Mesenchymal stem cell (in vitro differentiated cells and primary cell): Measurements from ENCODE around the gene MATK.

Experiments used
- DNase-seq: peaks from one replicate; pipeline ENCODE4 v3.0.0-alpha.2; 2013
- H2AFZ ChIP-seq: one replicate; pipeline ENCODE4 v1.6.1; 2013; ENCODE audit warnings: low read depth, mild to moderate bottlenecking, control low read depth, inconsistent platforms, low read length, moderate library complexity
- H2AK5ac ChIP-seq: 2 replicates; pipeline ENCODE4 v1.6.1; 2013; ENCODE audit warnings: low read length, moderate library complexity, mild to moderate bottlenecking, inconsistent platforms; ENCODE audit not compliant: severe bottlenecking
- H2BK120ac ChIP-seq: one replicate; pipeline ENCODE4 v1.6.1; 2013; ENCODE audit warnings: low read depth, mild to moderate bottlenecking, inconsistent platforms, low read length, moderate library complexity
- H2BK12ac ChIP-seq, 2 experiments: one replicate each; pipeline ENCODE4 v1.6.1; 2013; ENCODE audit warnings: inconsistent platforms in 2 of 2, low read length in 2 of 2, mild to moderate bottlenecking in 2 of 2, moderate library complexity in 2 of 2, control low read depth in 1 of 2
- H2BK15ac ChIP-seq: one replicate; pipeline ENCODE4 v1.6.1; 2013; ENCODE audit warnings: mild to moderate bottlenecking, low read depth, inconsistent platforms; ENCODE audit not compliant: poor library complexity, severe bottlenecking
- H2BK5ac ChIP-seq: 2 replicates; pipeline ENCODE4 v1.6.1; 2013; ENCODE audit warnings: low read depth, mild to moderate bottlenecking, low read length, control low read depth, inconsistent platforms; ENCODE audit not compliant: poor library complexity, severe bottlenecking
- H3K14ac ChIP-seq, 2 experiments: one replicate each; pipeline ENCODE4 v1.6.1; 2013; ENCODE audit warnings: inconsistent platforms in 2 of 2, low read length in 2 of 2, control low read depth in 1 of 2, mild to moderate bottlenecking in 1 of 2, moderate library complexity in 1 of 2
- H3K18ac ChIP-seq, 2 experiments: one replicate each; pipeline ENCODE4 v1.6.1; 2013; ENCODE audit warnings: inconsistent platforms in 2 of 2, low read length in 2 of 2, control low read depth in 1 of 2, low read depth in 1 of 2, mild to moderate bottlenecking in 1 of 2
- H3K23ac ChIP-seq, 2 experiments: one replicate each; pipeline ENCODE4 v1.6.1; 2013; ENCODE audit warnings: inconsistent platforms in 2 of 2, low read length in 2 of 2, mild to moderate bottlenecking in 2 of 2, moderate library complexity in 2 of 2, control low read depth in 1 of 2
- H3K27ac ChIP-seq: 2 replicates; pipeline ENCODE4 v1.5.1; 2013; ENCODE audit warnings: mild to moderate bottlenecking, moderate library complexity, low read length, control low read depth, inconsistent platforms; ENCODE audit not compliant: poor library complexity, severe bottlenecking
- H3K27me3 ChIP-seq, 2 experiments: 2 replicates each; pipeline versions ENCODE4 v1.6.1 to v1.7.0; 2013; ENCODE audit warnings: low read length in 2 of 2, mild to moderate bottlenecking in 2 of 2, moderate library complexity in 2 of 2, control low read depth in 1 of 2, inconsistent platforms in 1 of 2; ENCODE audit not compliant: control insufficient read depth in 1 of 2, insufficient read depth in 1 of 2
- H3K36me3 ChIP-seq, 2 experiments: 2 replicates each; pipeline versions ENCODE4 v1.6.1 to v1.7.0; 2013; ENCODE audit warnings: low read length in 2 of 2, control low read depth in 1 of 2, inconsistent platforms in 1 of 2, low read depth in 1 of 2, mild to moderate bottlenecking in 1 of 2; ENCODE audit not compliant: insufficient read depth in 2 of 2, control insufficient read depth in 1 of 2
- H3K4ac ChIP-seq, 2 experiments: one replicate each; pipeline ENCODE4 v1.6.1; 2013; ENCODE audit warnings: inconsistent platforms in 2 of 2, low read length in 2 of 2, mild to moderate bottlenecking in 2 of 2, moderate library complexity in 2 of 2, control low read depth in 1 of 2, low read depth in 1 of 2
- H3K4me1 ChIP-seq: 2 replicates; pipeline ENCODE4 v1.6.1; 2013; ENCODE audit warnings: low read depth, low read length, control low read depth; ENCODE audit not compliant: control insufficient read depth, insufficient read depth
- H3K4me2 ChIP-seq: 2 replicates; pipeline ENCODE4 v1.6.1; 2013; ENCODE audit warnings: low read length, mild to moderate bottlenecking, inconsistent platforms; ENCODE audit not compliant: poor library complexity, severe bottlenecking
- H3K4me3 ChIP-seq, 2 experiments: 2 replicates each; pipeline versions ENCODE4 v1.5.1 to v1.7.0; 2013; ENCODE audit warnings: low read length in 2 of 2, mild to moderate bottlenecking in 2 of 2, control low read depth in 1 of 2, low read depth in 1 of 2; ENCODE audit not compliant: insufficient read depth in 1 of 2
- H3K79me1 ChIP-seq: replicated peaks from 2 replicates; pipeline ENCODE4 v1.6.1; 2013; ENCODE audit warnings: mild to moderate bottlenecking, control low read depth, low read length, inconsistent platforms; ENCODE audit not compliant: poor library complexity, severe bottlenecking
- H3K9ac ChIP-seq: 2 replicates; pipeline ENCODE4 v1.7.0; 2013; ENCODE audit warnings: mild to moderate bottlenecking, low read length, moderate library complexity
- H3K9me3 ChIP-seq: 2 replicates; pipeline ENCODE4 v1.7.0; 2013; ENCODE audit warnings: mild to moderate bottlenecking, low read length; ENCODE audit not compliant: control insufficient read depth
- H4K8ac ChIP-seq: one replicate; pipeline ENCODE4 v1.6.1; 2013; ENCODE audit warnings: inconsistent platforms, mild to moderate bottlenecking, low read length, moderate library complexity
- H4K91ac ChIP-seq: one replicate; pipeline ENCODE4 v1.6.1; 2013; ENCODE audit warnings: mild to moderate bottlenecking, low read length, inconsistent platforms
- WGBS: methylation state at CpG from one replicate; pipeline ENCODE4 v1.1.7; 2013; ENCODE audit warnings: mixed read lengths; 5-methylcytosine and 5-hydroxymethylcytosine counted together

The MATK gene

DNA sequence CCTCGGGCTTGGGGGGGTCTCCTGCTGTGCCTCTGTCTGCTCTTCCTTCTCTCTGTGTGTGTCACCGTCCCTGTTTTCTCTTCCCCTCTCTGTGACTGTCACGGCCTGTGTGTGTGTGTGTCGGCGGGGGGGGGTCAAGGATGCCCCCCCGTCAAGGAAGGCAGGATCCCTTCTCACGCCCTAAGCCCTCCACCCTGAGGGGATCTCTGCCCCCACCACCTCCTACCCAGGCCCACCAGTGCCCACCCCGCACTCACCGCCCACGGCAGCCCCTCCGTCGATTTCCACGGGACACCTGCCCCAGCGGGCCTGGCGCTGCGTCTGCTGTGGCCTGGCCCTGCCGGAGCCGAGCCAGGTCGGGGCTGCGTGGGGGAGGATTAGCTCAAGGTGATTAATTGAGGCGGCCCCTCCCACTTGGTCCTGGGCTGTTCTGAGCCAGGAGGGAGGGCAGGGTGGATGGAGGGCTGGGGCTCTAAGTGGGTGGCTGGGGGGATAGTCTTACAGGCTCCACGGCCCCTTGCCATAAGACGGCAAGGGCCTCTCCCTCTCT lies 14.2 kb downstream of the MATK start, which contains the start of gene RAX2:
TSS of gene RAX2 (minus strand) at position 323 of the 550 bp plus-strand sequence. CDS start 486 bp downstream, outside the sequence.
- 75% methylated on average over 20 of the region's 23 CpGs for WGBS
- Histone ChIP-seq H3K14ac (no peak within 1 kb of the TSS), H3K9me3 (no peaks in the 10 kb centered on the region)

DNA sequence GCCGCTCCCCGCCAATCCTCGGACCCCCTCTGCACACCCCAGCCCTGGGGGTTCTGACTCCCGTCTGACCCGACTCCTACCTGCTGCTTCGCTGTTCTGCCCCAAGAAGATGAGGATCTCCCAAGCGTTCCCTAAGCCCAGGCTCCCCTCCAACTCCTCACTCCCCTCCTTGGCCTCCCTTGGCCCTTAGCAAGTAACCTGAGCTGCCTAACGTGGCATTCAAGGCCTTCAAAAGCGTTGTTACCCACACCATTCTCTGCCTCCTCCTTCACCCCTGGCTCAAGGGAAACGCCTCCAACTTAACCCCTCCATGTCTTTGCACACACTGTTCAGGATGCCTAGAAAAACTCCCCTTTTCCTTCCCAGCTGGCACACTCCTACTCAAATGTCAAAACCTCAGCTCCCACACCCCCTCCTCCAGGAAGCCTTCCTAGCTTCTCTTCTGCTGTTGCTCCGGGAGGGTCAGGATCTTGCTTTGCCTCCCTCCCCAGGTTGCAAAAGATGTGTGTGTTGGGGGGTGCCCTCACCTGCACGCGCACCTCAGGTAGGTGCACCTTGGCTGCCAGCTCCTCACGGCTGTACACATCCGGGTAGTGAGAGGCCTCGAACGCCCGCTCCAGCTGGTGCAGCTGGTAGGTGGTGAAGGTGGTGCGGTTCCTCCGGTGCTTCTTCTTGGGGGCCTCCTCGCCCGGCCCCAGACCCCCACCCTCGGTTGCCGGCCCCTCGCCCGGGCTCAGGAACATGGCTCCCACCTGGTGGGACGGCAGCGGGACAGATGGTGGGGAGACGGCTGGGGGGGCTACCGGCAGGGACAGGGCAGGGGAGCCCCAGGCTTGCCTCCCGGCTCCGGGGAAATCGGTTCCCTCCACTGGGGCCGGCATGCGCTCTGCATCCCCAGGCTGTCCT lies 14.9 kb downstream of the MATK start:
- H3K9ac ChIP-seq: no peak overlapping the region
- H2AK5ac ChIP-seq: no peak overlapping the region
- no peak overlapping the region for H2AFZ ChIP-seq
- peaks cover 0 to 30% of the 10 kb centered on the region in 2 experiments for H3K27me3 ChIP-seq
- no peak overlapping the region for H3K4me2 ChIP-seq
- H2BK15ac ChIP-seq: no peak overlapping the region
- H2BK12ac ChIP-seq: no peak overlapping the region
- H4K8ac ChIP-seq: no peak overlapping the region
- H3K14ac ChIP-seq: no peak overlapping the region
- no peak for DNase-seq
- H3K27ac ChIP-seq: no peak overlapping the region
- 88% methylated on average over 30 of the region's 35 CpGs for WGBS
- peaks cover 4% of the 10 kb centered on the region for H3K79me1 ChIP-seq
- no peak overlapping the region for H3K4me3 ChIP-seq
- H4K91ac ChIP-seq: no peak overlapping the region
- H3K36me3 ChIP-seq: peaks cover 16 to 44% of the 10 kb centered on the region in 2 experiments
- H3K9me3 ChIP-seq: no peaks in the 10 kb centered on the region
- H3K4ac ChIP-seq: no peak overlapping the region
- H3K4me1 ChIP-seq: no peaks in the 10 kb centered on the region
- H2BK5ac ChIP-seq: no peak overlapping the region
- H2BK120ac ChIP-seq: no peak overlapping the region
- H3K18ac ChIP-seq: no peak overlapping the region
- H3K23ac ChIP-seq: no peak overlapping the region

More for the DNA sequence above, 14.2 kb downstream of the MATK start, which contains the start of gene RAX2:
- Histone ChIP-seq H2BK120ac (no peak within 1 kb of the TSS), H3K4ac (no peak within 1 kb of the TSS), H2AK5ac (no peak within 1 kb of the TSS), H3K36me3 (peaks cover 11 to 37% of the 10 kb centered on the region in 2 experiments), H3K27me3 (peaks cover 0 to 30% of the 10 kb centered on the region in 2 experiments), H3K9ac (no peak within 1 kb of the TSS), H3K4me2 (no peak within 1 kb of the TSS), H2BK15ac (no peak within 1 kb of the TSS), H3K18ac (no peak within 1 kb of the TSS), H2BK12ac (no peak within 1 kb of the TSS), H3K23ac (no peak within 1 kb of the TSS), H4K8ac (no peak within 1 kb of the TSS), H3K79me1 (no peaks in the 10 kb centered on the region), H2BK5ac (no peak within 1 kb of the TSS), H4K91ac (no peak within 1 kb of the TSS), H3K4me1 (no peaks in the 10 kb centered on the region), H2AFZ (no peak within 1 kb of the TSS), H3K4me3 (no peak within 1 kb of the TSS), H3K27ac (no peak within 1 kb of the TSS)
- DNase-seq: no peak

- Histone ChIP-seq H3K9ac (no peak overlapping the region), H3K4ac (no peak overlapping the region), H4K91ac (no peak overlapping the region), H3K79me1 (peaks cover 4% of the 10 kb centered on the region), H2BK5ac (no peak overlapping the region), H2BK120ac (no peak overlapping the region), H3K4me2 (no peak overlapping the region), H3K14ac (no peak overlapping the region), H2BK12ac (no peak overlapping the region), H3K9me3 (no peaks in the 10 kb centered on the region), H3K4me1 (no peaks in the 10 kb centered on the region), H4K8ac (no peak overlapping the region), H3K23ac (no peak overlapping the region), H3K18ac (no peak overlapping the region), H2AFZ (no peak overlapping the region), H3K27me3 (peaks cover 0 to 30% of the 10 kb centered on the region in 2 experiments), H3K27ac (no peak overlapping the region), H3K36me3 (peaks cover 16 to 51% of the 10 kb centered on the region in 2 experiments), H3K4me3 (no peak overlapping the region), H2AK5ac (no peak overlapping the region), H2BK15ac (no peak overlapping the region)
- WGBS: 91% methylated on average over 47 of the region's 53 CpGs
- no peak for DNase-seq
Observed at GRCh38 chr19:3770136-3770999, 15.8 kb downstream of the MATK start.
